GM19467 (cell line): ENCODE data around the gene RFPL1.

Experiments
- ATAC-seq: cut with Tn5 transposase; IDR thresholded peaks from one replicate; pipeline ENCODE4 v1.9.1; 2021; ENCODE audit warnings: mild to moderate bottlenecking, moderate library complexity; ENCODE audit not compliant: unreplicated experiment

The RFPL1 gene

DNA sequence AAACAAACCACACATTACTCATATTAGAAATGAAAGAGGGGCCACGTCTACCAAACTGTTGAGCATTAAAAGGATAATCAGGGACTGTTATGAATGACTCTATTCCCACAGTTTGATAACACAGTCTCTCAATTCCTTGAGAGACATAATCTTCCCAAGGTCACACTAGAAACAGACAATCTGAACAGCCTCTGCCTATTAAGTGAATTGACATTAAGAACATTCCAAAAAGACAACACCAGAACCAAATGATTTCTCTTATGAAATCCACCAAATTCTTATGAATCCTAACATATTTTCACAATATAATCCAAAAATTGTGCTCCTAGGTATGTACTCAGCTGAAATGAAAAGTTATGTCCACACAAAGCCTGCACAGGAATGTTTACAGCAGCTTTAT is 4.6 kb downstream of the RFPL1 start:
- no peak for ATAC-seq

DNA sequence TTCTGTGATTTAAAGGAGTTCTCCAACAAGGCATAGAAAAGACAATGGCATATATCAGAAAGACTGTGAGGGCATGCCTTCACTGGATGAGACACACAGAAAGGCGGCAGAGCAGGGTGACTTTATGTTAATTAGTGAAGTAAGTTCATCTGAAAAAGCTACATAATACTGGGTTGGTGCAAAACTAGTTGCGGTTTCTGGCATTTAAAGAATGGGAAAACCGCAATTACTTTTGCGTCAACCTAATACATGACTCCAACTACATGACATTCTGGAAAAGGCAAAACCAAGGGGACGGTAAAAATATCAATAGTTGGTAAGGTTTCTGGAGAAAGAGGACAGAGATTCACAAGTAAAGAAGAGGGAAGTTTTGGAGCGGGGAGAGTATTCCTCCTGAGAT is 5.1 kb downstream of the RFPL1 start:
- no peak for ATAC-seq

DNA sequence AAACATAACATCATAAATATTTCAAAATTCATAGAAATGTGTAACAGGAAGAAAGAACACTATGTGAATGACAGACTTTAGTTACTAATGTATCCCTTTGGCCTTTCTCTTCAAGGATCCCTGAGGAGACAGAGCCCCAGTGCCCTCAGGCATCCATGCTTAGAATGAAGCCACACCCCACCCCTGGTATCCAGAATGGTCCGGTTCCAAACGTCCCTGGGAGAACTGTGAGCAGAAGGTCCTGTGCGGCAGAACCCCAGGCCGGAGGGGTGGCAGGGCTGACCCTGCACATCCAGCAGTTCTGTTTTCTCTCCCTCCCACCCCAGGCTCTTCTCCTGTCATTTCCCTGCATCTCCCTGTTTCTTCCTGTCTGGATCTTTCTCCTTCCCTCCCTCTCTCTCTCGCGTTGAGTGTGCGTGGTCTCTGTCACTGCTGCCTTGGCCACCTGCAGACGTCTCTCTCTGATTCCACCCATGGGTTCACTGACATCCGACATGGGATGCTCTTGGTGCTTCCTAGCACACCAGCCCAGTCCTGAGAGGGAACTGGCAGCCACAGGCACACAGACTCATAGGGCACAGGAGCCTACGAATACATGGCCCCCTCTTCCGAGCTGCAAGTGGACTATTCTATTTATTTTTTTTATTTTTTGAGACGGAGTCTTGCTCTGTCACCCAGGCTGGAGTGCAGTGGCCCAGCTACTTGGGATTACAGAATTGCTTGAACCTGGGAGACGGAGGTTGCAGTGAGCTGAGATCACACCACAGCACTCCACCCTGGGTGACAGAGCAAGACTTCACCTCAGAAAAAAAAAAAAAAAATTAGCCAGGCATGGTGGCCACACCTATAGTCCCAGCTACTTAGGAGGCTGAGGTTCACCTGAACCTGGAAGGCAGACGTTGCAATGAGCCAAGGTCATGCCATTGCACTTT is 5.7 kb downstream of the RFPL1 start:
- ATAC-seq, result no peak

DNA sequence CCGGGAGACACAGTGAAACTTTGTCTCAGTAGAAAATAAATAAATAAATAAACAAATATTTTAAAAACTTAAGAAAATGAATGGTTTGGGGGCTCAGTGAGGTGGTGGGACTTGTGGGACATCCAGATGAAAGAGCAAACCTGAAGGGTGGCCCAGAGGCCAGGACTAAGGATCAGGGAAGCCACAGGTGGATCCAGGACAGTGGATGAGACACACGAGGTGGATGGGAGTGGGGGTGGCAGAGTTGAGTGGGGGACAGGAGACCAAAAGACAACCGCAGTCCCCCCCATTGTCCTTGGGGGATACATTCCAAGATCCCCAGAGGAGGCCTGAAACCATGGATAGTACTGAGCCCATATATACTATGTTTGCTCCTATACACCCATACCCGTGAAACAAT is 7.1 kb downstream of the RFPL1 start:
- no peak for ATAC-seq

DNA sequence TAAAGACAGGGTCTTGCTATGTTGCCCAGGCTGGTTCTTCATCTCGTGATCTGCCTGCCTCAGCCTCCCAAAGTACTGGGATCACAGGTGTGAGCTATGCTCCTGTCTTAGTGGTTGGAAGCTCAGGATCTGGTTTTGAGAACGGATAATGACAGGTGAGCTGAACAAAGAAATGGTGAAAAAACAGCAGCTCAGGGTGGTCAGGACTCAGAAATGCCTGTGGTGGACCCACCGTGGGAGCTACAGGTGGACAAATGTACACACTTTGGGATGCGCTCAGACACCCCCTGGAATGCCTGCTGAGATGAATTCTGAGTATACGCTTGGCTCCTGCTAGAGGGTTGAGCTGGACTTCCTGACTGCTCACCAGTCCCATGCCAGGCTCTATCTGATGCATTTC is 9.5 kb downstream of the RFPL1 start:
- ATAC-seq, result no peak

DNA sequence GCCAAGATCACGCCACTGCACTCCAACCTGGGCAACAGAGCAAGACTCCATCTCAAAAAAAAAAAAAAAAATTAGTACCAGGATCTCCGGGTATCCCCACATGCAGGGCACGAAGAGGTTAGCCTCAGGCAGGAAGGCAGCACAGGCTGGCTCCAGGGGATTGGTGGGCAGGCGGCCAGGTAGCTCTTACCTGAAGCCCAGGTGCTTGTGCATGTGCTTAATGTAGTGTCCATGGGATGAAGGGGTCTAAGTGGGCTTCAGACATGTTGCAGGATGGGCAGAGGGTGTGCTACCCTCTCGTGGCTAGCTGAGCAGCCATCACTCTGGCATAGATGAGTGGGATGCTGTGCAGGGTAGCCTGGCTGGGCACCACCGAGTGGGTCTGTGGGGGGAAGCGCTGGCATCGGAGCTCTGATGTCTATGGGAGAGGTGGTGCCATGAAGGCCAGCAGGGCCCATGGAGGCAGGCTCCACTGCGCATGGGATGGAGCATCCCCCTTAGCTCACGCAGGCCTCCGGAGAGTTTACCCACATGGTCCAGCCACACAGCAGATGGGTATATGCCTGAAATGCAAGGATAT is 11.0 kb downstream of the RFPL1 start:
- ATAC-seq, result no peak

DNA sequence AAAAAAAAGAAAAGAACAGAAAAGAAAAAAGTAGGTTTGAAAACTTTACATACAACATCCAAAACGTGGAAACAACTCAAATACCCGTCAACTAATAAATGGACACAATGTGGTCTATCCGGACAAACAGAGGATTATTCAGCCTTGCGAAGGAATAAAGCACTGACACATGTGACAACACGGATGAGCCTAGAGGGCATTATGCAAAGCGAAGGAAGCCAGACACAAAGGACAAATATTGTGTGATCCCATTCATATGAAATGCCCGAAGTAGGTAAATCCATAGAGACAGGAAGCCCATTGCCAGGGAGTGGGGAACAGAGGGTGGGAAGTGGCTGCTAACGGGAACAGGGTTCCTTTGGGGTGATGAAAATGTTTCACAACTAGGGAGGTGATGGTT is 11.8 kb downstream of the RFPL1 start:
- no peak for ATAC-seq

GRCh38 chr22:29451863-29452262 is 13.5 kb downstream of the RFPL1 start:
- no peak for ATAC-seq

DNA sequence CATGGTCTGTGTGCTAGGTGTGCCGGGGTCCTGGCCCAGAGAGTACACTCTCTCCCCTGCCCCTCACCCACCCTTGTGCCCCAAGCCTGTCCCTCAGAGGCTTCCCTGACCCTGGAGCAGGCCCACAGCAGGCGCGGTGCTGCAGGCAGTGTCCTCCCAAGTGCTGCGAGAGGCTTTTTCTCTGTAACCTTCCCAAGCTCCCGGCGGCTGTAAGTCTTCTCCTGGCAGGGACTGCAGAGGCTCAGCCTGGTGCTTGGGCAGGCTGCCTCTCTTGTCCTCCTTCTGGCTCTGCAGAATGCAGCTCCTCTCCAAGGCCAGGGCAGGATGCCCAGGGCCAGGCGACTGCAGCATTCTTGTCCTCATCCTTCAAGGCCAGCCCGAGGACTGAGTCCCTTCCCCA is 15.9 kb downstream of the RFPL1 start:
- ATAC-seq, result no peak

- no peak for ATAC-seq
Measured at GRCh38 chr22:29456211-29456671, 17.9 kb downstream of the RFPL1 start.

- ATAC-seq, result no peak
Measured at GRCh38 chr22:29457730-29458129, 19.3 kb downstream of the RFPL1 start.

- no peak for ATAC-seq
Measured at GRCh38 chr22:29458551-29458950, 20.2 kb downstream of the RFPL1 start.

DNA sequence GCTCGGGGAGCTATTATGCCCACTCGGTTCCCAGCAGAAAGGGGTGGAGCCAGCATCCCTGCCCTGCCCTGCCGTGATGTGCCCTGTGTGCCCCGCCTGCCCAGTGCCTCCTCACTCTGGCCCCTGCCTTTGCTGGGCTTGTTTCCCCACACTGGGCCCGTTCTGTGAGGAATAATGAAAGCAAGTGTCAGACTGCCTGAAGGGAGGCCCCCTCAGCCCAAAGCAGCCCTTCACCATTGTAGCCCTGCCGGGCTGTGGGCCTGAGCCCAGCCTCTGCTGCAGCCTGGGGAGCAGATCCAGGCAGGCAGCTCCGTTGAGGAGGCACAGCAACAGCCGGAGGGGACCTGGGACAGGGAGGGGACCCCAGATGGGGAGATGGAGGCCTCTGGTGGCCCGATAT is 21.4 kb downstream of the RFPL1 start:
- no peak for ATAC-seq

DNA sequence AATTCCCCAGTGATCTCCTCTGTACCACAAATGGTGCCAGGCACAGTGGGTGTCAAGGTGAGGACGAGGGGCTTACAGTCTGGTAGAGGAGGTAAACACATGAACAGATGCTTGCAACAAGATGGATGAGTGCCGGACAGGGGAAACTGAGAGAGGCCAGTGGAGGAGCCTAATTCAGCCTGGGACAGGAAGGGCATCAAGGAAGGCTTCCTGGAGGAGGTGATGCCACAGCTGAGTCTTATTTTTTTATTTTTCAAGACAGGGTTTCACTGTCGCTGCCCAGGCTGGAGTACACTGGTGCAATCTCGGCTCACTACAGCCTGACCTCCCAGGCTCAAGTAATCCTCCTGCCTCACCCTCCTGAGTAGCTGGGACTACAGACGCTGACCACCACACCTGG is 22.9 kb downstream of the RFPL1 start:
- ATAC-seq, result no peak

- ATAC-seq, result no peak
Measured at GRCh38 chr22:29463629-29464028, 25.2 kb downstream of the RFPL1 start.

DNA sequence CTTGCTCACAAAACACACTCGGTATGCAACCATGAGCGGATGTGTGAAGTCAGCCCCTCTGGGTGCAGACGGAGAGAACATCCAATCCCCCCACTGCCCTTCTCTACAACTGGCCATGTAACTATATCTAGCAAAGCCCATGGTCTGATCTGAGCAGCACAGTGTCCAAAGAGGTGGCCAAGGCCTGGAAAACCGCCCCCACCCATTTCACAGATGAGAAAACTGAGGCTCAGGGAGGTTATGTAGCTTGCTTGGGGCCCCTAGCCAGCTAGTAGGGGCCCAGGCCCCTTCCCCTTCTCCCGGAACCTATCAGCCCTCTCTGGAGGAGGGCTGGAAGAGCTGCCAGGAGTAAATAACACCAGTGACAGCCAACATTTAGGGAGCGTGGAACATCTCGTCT is 26.2 kb downstream of the RFPL1 start:
- no peak for ATAC-seq

GRCh38 chr22:29469755-29470154 is 31.4 kb downstream of the RFPL1 start:
- no peak for ATAC-seq

- no peak for ATAC-seq
Measured at GRCh38 chr22:29470159-29470855, 31.9 kb downstream of the RFPL1 start.

- no peak for ATAC-seq
Measured at GRCh38 chr22:29473001-29473400, 34.6 kb downstream of the RFPL1 start.

- ATAC-seq, result no peak
Measured at GRCh38 chr22:29475550-29475949, 37.2 kb downstream of the RFPL1 start.

DNA sequence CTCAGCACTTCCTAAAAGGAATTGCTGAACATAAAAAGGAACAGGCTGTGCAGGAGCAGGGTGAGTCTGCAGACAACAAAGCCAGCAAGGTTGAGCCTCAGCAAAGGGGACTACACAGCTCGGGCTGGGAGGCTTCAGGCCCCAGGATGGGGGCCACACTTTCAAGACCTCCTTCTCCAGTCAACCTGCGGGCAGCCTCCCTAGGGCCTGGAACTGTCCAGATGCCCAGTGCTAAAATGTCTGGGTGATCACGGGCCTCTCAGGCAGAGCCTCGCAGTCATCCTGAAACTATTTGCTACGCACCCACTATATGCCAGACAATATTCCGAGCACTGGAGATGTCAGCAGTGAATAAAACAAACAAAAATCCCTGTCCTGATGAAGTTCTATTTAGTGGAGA is 37.7 kb downstream of the RFPL1 start:
- ATAC-seq, result no peak
